GM21619 (cell line): ENCODE data around the gene KLHDC9.

ENCODE experiments used
- ATAC-seq: cut with Tn5 transposase; IDR thresholded peaks from one replicate; pipeline ENCODE4 v1.9.1; 2021; ENCODE audit not compliant: unreplicated experiment

Gene KLHDC9

DNA sequence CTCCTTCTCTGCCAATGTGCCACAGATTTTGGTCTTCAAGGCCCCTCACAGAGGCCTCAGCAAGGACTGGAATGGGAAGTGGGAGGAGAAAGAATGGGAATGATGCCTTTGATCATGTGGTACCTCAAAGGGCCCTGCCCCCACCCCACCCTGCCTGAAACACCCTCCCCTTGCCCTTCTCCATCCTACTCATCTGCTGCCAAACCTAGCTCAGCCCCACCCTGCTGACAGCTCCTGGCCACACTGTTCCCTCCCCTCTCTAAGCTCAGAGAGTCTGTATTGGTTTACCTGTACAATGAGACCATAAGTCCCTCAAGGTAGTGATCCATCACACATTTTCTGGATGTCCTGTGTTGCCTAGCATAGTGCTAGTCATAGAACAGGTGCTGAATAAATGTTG lies 21.8 kb upstream of the KLHDC9 start:
- no peak for ATAC-seq

DNA sequence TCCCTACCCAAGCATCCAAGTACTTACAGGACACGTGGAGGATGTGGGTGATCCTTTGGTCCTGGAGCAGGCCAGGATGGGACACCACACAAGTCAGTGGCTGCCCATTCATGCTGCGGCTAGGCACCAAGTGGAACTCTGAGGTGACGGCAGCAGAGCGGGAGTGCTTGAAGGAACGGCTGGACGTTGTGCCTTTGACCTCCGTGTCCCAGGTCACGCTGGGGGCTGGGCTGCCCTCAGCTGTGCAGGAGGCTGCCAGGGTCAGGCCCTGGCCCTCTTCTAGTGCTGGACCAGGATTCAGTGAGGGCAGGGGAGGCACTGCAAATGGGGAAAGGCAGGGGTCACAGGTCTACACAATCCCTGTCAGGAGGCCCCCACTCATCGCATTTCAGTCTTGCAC lies 20.7 kb upstream of the KLHDC9 start:
- ATAC-seq: no peak

DNA sequence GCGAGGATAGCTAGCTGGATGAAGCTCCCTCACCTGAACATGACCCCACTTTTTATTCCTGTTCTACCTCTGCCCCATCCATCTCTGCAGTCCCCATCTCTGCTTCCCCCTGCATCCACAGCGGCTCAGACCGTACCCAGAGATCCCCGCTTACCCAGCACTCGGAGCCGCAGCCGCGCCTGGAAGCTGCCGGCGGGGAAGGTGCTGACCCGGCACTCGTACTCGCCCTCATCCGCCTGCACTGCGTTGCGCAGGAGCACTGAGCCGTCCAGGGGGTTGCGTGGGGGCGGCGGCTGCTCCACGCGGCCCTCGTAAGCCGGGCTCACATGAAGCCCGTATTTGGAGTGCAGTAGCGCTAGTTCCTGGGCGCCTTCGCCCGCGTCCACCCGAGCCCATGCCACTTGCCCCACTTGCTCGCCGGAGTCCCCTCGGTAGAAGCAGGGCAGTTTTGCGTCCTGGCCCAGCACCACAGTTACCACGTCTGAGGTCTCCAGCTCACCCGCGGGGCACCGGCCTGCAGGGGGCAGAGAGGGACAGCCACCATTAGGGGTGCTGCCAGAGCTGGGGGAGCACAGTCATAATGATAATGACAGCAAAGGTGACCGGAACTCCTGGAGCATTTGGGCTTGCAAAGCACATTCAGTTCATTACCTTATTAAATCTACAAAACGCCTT lies 18.6 kb upstream of the KLHDC9 start:
- ATAC-seq: no peak

DNA sequence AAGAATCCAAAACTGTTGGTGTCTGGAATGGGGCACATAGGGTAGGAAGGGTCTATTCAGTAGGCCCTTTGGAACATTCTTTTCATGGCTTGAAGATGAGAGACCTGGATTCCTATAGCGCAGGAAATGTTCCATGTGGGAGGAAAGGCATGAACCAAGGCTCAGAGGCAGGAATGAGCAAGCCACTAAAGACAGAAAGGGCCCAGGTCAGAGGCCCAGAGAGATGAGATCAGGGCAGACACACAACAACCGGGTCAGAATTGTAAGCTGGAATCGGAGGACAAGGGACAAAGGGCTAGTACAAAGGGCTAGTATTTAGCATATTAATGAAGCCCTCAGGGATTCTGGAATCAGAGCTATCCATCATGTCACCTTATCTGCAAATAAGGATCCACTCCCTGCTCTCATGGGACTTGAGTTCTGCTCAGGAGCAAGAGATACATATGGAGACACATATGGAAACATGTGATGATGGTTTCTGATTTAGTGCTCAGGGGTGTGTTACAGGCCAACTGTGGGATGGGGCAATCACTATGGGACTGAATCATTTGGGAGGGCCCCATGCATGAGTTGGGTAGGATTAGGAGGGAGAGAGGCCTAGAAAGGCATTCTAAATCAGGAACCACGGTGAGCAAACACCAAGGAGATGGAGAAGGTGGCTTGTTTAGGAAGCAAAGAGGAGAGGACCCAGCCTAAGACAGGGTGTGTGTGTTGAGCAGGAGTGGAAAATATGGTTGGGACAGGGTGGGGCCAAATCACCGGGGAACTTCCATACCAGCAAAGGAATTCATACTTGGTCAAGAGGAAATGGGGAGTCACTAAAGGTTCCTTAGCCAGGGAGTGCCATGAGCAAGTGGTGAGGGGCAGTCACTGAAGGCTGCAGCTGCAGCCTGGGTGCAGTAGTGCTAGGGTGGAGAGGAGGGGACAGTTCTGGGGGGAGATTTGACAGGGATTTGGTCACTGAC lies 17.4 kb upstream of the KLHDC9 start:
- no peak for ATAC-seq

DNA sequence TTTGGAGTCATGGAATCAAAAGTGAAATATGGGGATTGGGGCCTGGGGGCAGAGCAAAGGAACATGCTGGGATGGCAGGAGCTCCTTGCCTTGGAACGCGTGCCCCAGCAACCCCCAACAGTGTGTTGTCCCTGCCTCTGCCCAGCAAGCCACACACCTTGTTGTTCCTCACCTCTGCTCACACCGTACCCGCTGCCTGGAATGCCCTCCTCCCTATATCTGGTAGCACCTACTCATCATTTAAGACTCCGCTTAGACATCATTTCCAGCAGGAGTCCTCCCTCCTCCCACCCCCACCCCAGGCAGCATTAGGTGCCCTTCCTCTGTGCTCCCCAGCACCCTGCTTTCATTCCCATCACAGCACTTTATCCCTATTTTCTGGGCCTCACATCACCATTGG lies 16.6 kb upstream of the KLHDC9 start:
- no peak for ATAC-seq

DNA sequence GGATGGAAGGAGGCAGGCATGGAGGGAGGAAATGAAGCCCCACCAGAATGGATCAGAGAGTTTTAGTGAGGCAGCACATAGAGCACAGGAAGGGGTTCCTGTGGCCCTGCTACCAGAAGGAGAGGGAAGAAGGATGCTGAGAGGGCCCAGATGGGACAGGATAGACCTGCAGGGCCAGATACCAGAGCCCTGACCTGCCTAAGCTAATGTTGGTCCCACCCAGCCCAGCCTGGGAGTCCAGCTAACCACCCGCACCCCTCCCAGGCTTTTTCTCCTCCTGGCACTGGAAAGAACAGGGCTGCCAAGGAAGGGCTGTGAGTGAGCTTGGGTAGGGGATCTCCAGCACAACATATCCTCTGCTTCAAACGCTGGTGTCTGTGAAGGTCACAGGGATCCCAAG lies 15.7 kb upstream of the KLHDC9 start:
- no peak for ATAC-seq

DNA sequence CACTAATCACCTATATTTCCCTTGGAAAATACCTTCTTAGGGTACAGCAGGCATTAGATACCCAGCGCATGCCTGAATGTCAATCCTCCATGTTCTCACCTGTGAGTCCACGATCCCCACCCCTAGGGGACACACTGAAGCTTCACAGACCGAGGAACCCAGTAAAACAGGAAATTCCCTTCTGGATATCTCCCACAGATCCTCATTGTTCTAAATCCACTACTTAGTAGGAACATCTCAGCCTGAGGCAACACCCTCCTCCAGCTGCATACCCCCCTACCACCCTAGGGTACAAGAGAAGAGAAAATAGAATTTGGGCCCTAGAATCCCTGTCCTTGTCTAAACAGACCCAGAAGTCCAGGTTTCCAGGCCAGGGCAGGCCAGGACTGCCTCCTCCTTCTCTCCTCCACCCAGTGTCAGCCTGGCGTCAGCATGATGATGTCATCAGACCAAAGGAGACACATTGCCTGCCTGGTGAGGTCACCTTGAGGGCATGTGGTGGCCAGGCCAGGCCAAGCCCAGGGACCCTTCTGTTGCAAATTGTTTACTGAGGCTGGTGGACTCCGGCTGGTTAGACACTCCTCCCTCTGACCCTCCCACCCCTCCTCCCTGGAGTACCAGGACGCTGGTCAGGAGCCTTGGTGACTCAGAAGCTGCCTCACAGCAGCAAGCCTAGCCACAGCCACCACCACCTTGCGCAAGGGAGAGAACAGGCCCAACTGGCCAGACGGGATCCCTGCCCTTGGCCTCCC lies 15.0 kb upstream of the KLHDC9 start:
- ATAC-seq: no peak

DNA sequence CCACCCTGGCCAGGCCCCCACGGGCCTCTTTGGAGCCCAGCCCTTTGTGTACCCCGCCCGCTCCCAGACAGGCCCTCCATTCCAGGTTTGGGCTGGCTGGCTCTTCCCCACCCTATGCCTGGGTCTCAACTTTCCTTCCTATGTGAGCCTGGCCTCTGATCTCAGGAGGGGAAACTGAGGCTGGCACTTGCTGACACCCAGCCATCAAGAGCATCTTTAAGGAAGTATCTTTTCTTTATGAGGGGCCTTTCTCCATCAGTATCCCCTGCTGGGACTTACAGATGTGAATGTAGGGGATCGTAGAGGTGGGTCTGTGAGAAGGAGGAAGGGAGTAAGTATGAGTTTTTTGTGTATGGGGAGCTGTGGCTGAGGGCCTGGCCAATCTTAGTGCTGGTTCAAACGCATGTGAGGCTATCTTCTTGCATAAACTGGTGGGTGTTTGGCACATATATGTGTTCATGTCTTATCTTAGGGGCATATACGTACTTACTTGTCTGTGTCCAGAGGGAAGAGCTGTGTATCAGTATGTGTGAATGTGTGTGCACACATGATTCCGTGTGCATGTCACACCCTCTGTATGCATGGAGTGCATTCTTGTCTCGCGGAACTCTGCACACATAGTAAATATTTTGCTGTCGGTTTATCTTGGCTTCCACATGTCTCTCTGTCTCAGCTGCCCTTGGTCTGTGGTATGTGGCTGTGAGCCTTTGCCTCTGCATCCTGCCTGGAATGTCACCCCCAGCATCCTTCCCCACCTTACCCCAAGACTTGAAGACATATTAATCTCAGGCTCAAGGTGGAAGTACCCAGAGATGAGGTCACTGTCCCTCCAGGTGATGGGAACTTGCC lies 14.2 kb upstream of the KLHDC9 start:
- no peak for ATAC-seq

DNA sequence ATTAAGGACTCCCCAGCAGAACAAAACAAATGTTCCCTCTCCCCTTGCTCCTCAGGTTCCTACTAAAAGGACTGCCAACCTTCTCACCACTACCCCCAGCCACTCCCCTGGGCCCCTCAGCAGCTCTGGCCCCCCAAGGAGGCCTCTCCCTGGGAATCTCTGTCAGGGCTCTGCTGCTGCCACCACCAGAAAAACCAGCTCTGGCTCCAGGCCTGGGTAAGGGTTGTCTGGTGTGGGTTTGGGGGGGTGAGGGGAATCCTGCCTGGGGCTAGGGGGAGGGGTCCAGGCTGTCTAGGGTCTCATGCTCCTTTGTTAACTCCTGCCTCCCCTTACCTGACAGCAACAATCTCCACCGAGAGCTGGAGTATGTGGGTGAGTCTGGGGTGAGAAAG lies 13.6 kb upstream of the KLHDC9 start:
- ATAC-seq: no peak

DNA sequence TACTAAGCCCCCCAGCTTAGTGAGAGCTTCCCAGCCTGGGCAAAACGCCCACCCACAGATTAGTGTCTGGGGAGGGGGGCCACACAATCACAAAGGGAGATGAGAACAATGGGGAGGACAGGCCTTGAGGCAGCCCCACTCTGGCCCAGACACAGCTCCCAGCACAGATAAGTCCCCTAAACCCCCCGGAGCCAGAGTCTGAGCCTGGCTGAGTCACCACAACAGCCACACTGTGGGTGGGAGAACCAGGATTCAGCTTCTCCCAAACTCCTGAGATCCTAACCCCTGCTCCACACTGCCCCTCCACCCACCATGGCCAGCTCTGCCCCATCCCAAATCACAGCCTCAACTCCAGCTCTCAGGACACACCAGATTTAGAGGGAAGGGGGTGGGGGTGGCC lies 13.0 kb upstream of the KLHDC9 start:
- no peak for ATAC-seq

DNA sequence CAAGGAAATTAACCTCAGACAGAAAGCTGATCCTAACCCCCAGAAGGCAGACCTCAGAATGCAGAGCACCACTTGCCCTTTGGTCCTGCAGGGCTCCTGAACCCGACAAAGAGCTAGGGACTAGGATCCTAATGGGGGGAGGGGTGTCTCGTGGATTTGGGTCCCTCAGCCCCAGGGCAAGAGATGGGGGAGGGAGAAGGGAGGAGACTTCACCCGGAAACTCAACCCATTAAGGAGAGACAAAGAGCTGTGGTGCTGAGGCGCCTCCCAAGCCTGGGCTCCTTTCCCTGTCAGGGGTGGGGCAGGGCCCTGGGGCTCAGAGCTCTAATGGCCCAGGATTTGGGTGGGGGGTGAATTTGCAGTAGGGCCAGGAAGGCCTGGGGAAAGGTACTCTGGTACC lies 11.7 kb upstream of the KLHDC9 start:
- no peak for ATAC-seq

DNA sequence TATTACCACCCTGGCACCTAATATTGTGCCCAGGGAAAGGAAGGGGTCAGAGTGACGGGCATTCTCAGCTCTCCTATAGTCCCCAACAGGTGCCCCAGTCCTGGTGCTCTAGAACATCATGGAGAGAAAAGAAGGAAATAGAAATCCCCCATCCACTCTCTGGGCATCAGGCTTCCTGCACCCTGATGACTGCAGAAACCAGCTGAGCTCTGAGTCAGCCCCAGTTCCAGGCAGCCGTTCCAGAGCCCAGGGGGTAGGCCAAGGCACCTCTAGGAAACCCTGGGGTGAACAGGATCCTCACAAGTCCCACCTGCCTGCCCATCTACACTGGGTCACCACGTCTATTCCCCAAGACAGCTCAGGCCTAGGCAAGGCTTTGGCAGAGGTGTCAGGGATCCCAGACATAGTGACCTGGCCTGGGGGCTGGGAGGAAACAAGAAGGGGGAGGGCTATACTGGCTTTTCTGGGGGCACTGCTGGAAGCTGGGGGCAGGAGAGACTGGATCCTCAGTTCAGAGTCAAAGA lies 9.5 kb upstream of the KLHDC9 start:
- ATAC-seq: no peak

DNA sequence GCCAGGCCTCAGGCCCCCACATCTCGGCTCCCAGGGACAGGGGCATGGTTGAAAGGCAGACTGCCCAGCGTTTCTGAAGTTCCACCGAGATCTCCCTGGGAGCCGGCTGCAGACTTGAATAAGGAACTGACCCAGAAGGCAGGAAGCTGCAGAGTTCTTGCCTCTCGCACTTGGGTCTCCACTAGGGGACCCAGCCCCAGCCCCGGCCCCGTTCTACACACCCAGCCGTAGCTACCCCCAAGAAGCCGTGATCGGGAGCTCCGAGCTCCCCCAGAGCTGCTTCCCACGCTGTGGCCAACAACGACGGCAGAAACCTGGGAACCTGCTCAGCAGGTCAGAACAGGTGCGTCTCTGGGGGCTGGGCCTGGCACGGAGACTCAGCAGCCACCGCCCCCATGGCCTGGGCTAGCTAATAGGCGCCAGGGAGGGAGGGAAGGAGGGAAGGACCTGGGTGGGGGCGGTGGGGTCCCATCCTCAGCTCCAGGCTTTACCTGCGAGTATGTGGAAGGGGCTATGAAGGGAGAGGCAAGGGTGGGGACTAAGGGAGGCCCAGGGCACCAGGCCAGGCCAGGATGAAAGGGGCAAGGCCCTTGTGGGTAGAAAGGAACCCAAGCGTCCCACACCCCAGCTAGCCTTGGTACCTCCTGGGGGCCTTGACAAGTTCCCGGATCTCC lies 8.8 kb upstream of the KLHDC9 start, which contains the start of gene NECTIN4:
NECTIN4 (minus strand) TSS at position 308 of the 674 bp plus-strand sequence; CDS start at position 46, 262 bp downstream.
- ATAC-seq: no peak

DNA sequence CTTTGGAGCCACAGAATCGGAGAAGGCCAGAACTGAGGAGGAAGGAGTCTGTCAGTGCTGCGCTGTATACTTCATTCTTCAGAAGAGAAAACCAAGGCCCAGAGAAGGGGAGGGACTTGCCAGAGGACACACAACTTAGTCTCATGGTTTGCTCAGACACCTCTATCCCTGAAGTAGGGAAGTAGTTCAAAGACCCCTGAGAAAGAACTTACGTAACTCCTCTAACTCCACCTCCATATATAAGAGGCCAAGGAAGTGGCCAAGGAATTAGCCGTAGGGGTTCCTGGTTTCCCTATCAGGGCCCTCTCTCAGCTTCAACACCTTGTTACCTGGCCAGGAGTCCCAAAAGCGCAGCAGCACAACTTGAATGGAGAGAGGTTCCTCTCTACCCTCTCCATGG lies 8.2 kb upstream of the KLHDC9 start:
- ATAC-seq: no peak

DNA sequence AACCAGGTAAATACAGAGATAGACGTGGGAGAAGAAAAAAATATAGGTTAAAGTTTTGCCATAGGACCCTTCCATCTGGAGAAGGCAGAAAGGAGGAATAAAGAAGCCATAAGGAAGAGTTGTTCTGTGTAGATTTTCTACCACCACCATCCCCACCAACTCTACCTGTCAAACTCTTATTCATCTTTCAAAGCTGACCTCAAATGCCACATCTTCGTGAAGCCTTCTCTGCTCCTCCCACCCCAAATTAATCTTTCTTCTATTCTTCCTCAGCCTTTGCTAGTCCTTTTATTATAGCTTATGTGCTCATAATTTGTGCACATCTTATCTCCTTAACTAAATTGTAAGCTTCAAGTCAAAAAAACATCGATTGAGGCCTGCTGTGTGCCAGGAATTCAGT lies 7.5 kb upstream of the KLHDC9 start:
- no peak for ATAC-seq

DNA sequence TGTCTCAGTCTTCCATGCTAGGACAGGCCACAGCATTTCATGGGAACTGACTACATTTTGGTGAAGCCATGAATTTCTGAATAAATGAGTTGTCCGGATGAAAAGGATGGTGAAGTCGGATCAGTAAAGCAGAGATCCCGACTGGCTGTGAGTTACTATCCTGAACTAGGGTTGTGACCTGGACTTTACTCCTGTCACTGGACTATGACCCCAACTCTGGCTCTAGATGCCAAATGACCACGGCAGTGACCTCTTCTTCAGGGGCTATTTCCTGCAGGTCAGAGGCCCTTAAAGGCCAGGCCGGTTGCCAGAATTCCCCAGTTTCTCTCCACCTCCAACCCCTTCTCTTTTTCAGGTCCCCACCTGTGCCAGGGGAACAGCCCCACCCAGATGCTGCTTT lies 7.1 kb upstream of the KLHDC9 start:
- ATAC-seq: no peak

DNA sequence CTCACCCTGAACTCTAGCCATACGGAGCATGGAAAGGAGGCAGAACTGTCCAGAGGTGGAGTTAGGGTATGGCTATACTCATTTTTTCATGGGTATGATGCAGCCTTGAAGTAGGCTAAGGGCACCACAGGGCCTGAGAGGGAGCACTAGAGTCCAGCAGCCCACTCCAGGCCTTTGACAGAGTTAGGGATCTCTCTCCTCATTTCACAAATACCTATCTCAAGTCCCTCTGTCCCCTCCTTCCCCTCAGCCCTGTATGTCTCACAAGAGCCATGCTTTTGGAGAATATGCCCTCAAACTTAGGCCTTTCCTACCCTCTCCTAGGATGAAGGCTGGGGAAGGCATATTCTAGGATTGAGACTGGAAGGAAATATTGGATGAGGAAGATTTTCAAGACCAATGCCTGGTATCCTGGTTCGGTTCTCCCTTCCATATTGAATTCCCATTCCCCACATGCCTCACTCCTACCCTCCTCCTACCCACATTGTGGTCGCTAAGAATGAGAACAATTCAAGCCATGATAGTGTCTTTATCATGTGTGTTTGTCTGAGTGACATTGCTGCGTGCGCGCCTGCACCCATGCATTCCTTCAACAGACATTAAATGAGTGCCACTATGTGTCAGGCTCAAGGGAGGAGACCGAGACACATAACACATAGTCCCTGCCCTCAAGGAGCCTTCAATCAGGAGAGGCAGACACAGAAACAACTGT lies 6.2 kb upstream of the KLHDC9 start:
- ATAC-seq: no peak

DNA sequence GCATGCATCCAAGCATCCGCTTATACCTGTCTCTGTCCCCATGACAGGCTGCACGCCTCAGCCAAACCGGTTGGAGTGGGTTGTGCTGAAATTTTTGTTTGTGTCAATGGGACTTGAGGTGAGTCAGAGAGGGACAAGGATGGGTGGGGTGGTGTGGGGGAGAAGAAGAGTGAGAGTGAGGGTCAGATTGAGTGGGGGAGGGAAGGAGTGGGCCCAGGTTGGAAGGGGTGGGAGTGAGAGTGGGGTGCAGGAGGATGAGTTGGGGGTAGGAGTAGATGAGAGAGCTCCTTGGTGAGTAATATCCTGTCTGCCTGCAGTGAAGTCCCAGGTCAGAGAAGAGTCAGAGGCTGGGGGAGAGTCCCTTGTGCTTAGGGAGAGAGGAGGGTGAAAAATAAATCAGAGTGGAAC lies 5.5 kb upstream of the KLHDC9 start:
- ATAC-seq: no peak

DNA sequence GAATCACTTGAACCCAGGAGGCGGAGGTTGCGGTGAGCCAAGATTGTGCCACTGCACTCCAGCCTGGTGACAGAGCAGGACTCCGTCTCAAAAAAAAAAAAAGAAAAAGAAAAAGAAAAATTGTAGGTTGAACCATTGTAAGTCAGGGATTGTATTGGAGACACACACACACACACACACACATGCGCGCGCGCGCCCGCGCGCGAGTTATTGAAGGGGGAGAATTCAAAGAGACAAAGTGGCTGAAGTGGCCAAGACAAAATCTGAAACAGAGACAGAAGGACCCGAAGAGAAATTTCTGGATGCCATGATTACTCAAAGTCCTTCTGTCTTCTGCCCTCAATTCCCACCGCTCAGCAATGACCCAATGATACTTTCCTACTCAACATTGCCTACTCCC lies 3.7 kb upstream of the KLHDC9 start:
- ATAC-seq: no peak
